Esophagus muscularis mucosa (tissue), 4 donors: Measurements from ENCODE around the gene THADA. TPM values are rescaled to one million over a fixed set of nuclear protein-coding genes. Genes with fewer than 3 reads are reported as not detected.

Experiments
- DNase-seq: peaks from one replicate; pipeline ENCODE4 v3.0.0-alpha.2; 2017; ENCODE audit errors: extremely low spot score
- H3K27ac ChIP-seq, 4 donors: fragments of 200-600 bp; sonication (generic); replicated peaks in 1 of 4; 1 replicate in 3 of 4; 2 replicates in 1 of 4; pipeline ENCODE4 v1.5.1; 2016 to 2019; ENCODE audit warnings: mild to moderate bottlenecking in 1 of 4
- H3K27me3 ChIP-seq, 4 donors: fragments of 200-600 bp; sonication (generic); one replicate each; pipeline versions ENCODE4 v1.5.1 to v1.6.0; 2016 to 2019
- H3K36me3 ChIP-seq, 4 donors: fragments of 200-600 bp; sonication (generic); one replicate each; pipeline ENCODE4 v1.5.1; 2016 to 2019
- H3K4me1 ChIP-seq, 4 donors: fragments of 200-600 bp; sonication (generic); one replicate each; pipeline ENCODE4 v1.5.1; 2016 to 2019
- H3K4me3 ChIP-seq, 4 donors: fragments of 200-600 bp; sonication (generic); 1 replicate in 2 of 4; 2 replicates in 2 of 4; pipeline ENCODE4 v1.5.1; 2016 to 2019; ENCODE audit warnings: mild to moderate bottlenecking in 4 of 4, moderate library complexity in 1 of 4
- H3K9me3 ChIP-seq, 4 donors: fragments of 200-600 bp; sonication (generic); 1 replicate in 3 of 4; 2 replicates in 1 of 4; pipeline ENCODE4 v1.5.1; 2016 to 2019
- EP300 ChIP-seq: sonication (generic); formaldehyde crosslinking; IDR thresholded peaks from one replicate; pipeline ENCODE4 v1.6.1; 2017; ENCODE audit warnings: antibody characterized with exemption
- POLR2A ChIP-seq: fragments of 450-650 bp; IDR thresholded peaks from one replicate; pipeline ENCODE4 v1.6.1; 2017; ENCODE audit warnings: antibody characterized with exemption, moderate library complexity, mild to moderate bottlenecking, low read depth
- POLR2AphosphoS5 ChIP-seq, 2 donors: sonication (generic); formaldehyde crosslinking; IDR thresholded peaks; one replicate each; pipeline ENCODE4 v1.6.1; 2017; ENCODE audit warnings: antibody characterized with exemption in 2 of 2
- WGBS: methylation state at CpG from one replicate; pipeline ENCODE4 v1.1.5; 2018; 5-methylcytosine and 5-hydroxymethylcytosine counted together
- intact Hi-C: fragments of 100-400 bp; cut with DNase I; formaldehyde crosslinking; loops from one replicate; pipeline ENCODE4 v1.15.1; 2023
- total RNA-seq, 4 donors: library from RNA; depleted of rRNA; stranded (reverse); fragments of >200 nt; gene quantifications; one replicate each; pipeline versions ENCODE4 v1.1.0 to v1.2.1, GENCODE V29; 2016
- TF ChIP-seq, protein P1 (sequence below), 3 experiments: fragments of 200-600 bp in 2 of 3; fragments of 450-650 bp in 1 of 3; sonication (generic) in 2 of 3; IDR thresholded peaks; one replicate each; pipeline ENCODE4 v1.5.1; 2017 to 2019; ENCODE audit warnings: antibody characterized with exemption in 3 of 3, mild to moderate bottlenecking in 2 of 3, moderate library complexity in 1 of 3

THADA gene
- total RNA-seq, 4 donors from 2014 or later, result 17.2 to 28.7 (median 21.3) TPM

DNA sequence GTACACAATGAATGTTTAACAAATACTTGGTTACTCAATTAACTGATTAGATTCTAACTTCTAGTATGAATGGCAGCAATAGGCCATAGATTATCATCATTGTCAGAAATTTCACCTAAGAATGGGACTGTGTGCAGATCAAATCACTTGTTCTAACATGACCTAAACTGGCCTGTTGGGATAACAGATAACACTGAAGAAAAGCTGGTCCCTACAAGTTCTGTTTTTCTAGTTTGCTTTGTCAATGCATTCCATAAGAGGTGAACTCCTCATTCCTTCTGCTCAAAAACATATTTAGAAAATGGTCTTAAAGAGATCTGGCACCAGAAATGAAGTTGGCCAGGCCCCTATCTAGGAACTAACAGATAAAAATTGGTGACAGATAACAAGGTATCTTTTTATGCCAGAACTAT is 175.4 kb downstream of the THADA start:
- H3K36me3 ChIP-seq, result no peaks in the 10 kb centered on the region
- H3K9me3 ChIP-seq, result no peaks in the 10 kb centered on the region
- intact Hi-C loops, result no loop called here
- DNase-seq, result no peak
- no peaks in the 10 kb centered on the region for H3K27me3 ChIP-seq
- no peak for TF ChIP-seq EP300
- TF ChIP-seq, protein P1, sequence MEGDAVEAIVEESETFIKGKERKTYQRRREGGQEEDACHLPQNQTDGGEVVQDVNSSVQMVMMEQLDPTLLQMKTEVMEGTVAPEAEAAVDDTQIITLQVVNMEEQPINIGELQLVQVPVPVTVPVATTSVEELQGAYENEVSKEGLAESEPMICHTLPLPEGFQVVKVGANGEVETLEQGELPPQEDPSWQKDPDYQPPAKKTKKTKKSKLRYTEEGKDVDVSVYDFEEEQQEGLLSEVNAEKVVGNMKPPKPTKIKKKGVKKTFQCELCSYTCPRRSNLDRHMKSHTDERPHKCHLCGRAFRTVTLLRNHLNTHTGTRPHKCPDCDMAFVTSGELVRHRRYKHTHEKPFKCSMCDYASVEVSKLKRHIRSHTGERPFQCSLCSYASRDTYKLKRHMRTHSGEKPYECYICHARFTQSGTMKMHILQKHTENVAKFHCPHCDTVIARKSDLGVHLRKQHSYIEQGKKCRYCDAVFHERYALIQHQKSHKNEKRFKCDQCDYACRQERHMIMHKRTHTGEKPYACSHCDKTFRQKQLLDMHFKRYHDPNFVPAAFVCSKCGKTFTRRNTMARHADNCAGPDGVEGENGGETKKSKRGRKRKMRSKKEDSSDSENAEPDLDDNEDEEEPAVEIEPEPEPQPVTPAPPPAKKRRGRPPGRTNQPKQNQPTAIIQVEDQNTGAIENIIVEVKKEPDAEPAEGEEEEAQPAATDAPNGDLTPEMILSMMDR (IDR thresholded peaks at IDR 0.05), result no peak
- TF ChIP-seq POLR2A, result no peak
- TF ChIP-seq POLR2AphosphoS5 (IDR thresholded peaks at IDR 0.05), result no peak
- no peak overlapping the region for H3K4me3 ChIP-seq
- peaks cover 20 to 24% (median 22%) of the 10 kb centered on the region in 4 donors for H3K4me1 ChIP-seq
- H3K27ac ChIP-seq, result no peak overlapping the region

DNA sequence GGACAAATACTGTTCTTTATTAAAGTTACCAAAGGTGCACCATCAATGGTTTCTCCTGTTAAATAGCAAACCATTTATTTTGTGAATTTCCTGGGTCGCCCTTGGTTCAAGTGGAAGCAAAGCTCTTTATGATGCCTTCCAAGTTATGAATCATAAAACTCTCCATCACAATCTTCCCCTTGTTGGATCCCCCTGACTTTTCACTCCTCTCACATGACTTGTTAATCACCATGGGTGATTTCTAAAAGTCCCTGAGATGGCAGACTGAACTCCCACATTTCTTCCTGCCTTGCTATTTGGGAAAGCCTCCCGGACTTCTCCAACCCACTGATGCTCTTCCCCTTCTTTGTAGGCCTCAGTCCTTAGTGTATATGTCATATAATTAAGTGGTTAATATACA is 176.0 kb downstream of the THADA start:
- H3K4me1 ChIP-seq, result peaks cover 23 to 29% (median 27%) of the 10 kb centered on the region in 4 donors
- H3K36me3 ChIP-seq, result no peaks in the 10 kb centered on the region
- no peak overlapping the region for H3K27ac ChIP-seq
- intact Hi-C loops, result no loop called here
- no peaks in the 10 kb centered on the region for H3K27me3 ChIP-seq
- TF ChIP-seq, protein P1 (IDR thresholded peaks at IDR 0.05), result no peak
- TF ChIP-seq POLR2A, result no peak
- no peak for TF ChIP-seq POLR2AphosphoS5 (IDR thresholded peaks at IDR 0.05)
- TF ChIP-seq EP300, result no peak
- no peak for DNase-seq
- no peaks in the 10 kb centered on the region for H3K9me3 ChIP-seq
- H3K4me3 ChIP-seq, result no peak overlapping the region
- WGBS, result 79% methylated on average over 2 of the region's 2 CpGs

DNA sequence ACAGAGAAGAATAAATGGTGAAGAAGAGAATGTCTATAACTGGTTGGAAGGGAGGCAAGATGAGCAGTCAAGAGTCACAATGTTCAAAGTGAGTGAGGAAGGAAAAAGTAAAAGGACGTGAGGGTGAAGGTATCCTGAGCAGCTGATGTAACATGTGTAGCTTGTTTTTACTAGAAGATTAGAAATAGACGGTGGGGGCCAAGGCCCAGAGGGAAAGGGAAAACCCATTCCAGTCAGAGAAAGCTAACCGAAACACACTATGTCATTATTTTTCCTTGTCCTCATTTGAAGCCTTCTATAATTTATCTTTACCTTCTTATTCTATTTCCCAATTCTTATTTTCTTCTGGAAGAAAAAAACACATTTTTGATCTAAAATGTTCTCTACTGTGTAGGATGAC is 176.6 kb downstream of the THADA start:
- H3K36me3 ChIP-seq, result no peaks in the 10 kb centered on the region
- no peak overlapping the region for H3K4me3 ChIP-seq
- DNase-seq, result no peak
- H3K9me3 ChIP-seq, result no peaks in the 10 kb centered on the region
- no peak for TF ChIP-seq EP300
- no peak for TF ChIP-seq POLR2A
- no peak for TF ChIP-seq POLR2AphosphoS5 (IDR thresholded peaks at IDR 0.05)
- TF ChIP-seq, protein P1 (IDR thresholded peaks at IDR 0.05), result no peak
- peaks cover 29 to 35% (median 33%) of the 10 kb centered on the region in 4 donors for H3K4me1 ChIP-seq
- H3K27me3 ChIP-seq, result no peaks in the 10 kb centered on the region
- intact Hi-C loops, result no loop called here
- 83% methylated on average over 3 of the region's 3 CpGs for WGBS
- H3K27ac ChIP-seq, result no peak overlapping the region

DNA sequence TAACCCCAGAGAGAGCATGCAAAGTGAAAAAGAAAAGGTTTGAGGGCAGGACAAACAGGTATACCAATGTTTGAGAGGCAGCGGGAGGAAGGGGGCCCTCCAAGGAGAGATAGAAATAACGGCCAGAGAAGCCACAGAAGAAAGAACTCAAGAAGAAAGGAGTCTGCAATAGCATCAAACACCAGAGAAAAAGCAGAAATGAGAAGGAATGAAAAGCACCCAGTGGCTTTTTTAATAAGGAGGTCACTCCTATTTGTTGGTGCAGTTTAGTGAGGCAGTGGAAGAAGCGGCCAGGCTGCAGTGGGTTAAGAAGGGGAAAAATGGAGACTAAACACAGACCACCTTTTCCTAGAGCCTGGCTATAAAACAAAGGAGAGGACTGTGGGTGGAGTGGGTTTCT is 177.2 kb downstream of the THADA start:
- intact Hi-C loops, result no loop called here
- H3K4me1 ChIP-seq, result peaks cover 32 to 37% (median 36%) of the 10 kb centered on the region in 4 donors
- TF ChIP-seq EP300, result no peak
- TF ChIP-seq, protein P1 (IDR thresholded peaks at IDR 0.05), result no peak
- no peak for TF ChIP-seq POLR2A
- TF ChIP-seq POLR2AphosphoS5 (IDR thresholded peaks at IDR 0.05), result no peak
- WGBS, result 98% methylated on average over 3 of the region's 3 CpGs
- H3K4me3 ChIP-seq, result no peak overlapping the region
- H3K27me3 ChIP-seq, result no peaks in the 10 kb centered on the region
- no peak overlapping the region for H3K27ac ChIP-seq
- no peak for DNase-seq
- H3K36me3 ChIP-seq, result no peaks in the 10 kb centered on the region
- no peaks in the 10 kb centered on the region for H3K9me3 ChIP-seq

DNA sequence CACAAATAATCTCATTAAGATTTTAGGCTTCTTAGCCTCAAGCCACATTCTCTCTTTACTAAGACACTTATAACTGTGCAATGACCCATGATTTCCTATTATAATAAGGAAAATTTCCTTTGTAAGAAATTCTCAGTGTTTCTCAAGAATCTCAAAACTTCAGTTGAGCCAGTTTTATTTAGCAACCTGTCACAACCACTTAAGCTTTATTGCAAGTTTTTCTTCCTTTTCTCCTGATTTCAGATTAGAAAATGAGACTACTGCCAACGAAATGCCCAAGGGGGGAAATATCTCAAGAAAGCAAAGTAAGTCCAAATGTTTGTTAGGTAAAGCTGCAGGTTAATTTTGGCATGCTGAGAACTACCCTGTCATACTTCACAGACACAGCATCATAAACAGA is 178.5 kb downstream of the THADA start:
- H3K9me3 ChIP-seq, result no peaks in the 10 kb centered on the region
- H3K4me1 ChIP-seq, result peaks cover 40 to 48% (median 44%) of the 10 kb centered on the region in 4 donors
- H3K27me3 ChIP-seq, result no peaks in the 10 kb centered on the region
- H3K36me3 ChIP-seq, result no peaks in the 10 kb centered on the region
- no peak overlapping the region for H3K4me3 ChIP-seq
- TF ChIP-seq POLR2AphosphoS5 (IDR thresholded peaks at IDR 0.05), result no peak
- WGBS, result 79% methylated on average over 1 of the region's 1 CpG
- H3K27ac ChIP-seq, result no peak overlapping the region
- intact Hi-C loops, result no loop called here
- no peak for DNase-seq
